Stimulated activated CD4-positive, alpha-beta T cell treated with anti-CD3 and anti-CD28 coated beads, Interleukin-2, amount 100 ng/mL, for 48 hours (primary cell): ENCODE data around the gene DDX47.
"Not testable (repeated sequence)": the region's sequence is repeated elsewhere in the genome, so short reads cannot be mapped to it uniquely, and the experiment has no call there.

Experiments used
- DNase-seq, 2 donors: peaks; one replicate each; pipeline ENCODE4 v3.0.0-alpha.2; 2020

DDX47 gene

GRCh38 chr12:12875301-12875700, 62.2 kb downstream of the DDX47 start:
- DNase-seq = not testable (repeated sequence)

GRCh38 chr12:12877153-12877768, 64.1 kb downstream of the DDX47 start:
- no peak for DNase-seq

- no peak for DNase-seq
These were observed 64.8 kb downstream of the DDX47 start for GRCh38 chr12:12877781-12878455.
